Activated CD8-positive, alpha-beta T cell treated with anti-CD3 and anti-CD28 coated beads, Interleukin-2, amount 10 ng/mL, durations not matched to agents 7 days and 5 days (primary cell): ENCODE data around the gene TRPC1. TPM values are rescaled to one million over a fixed set of nuclear protein-coding genes. Genes with fewer than 3 reads are reported as not detected.
"Not testable (repeated sequence)": the region's sequence is repeated elsewhere in the genome, so short reads cannot be mapped to it uniquely, and the experiment has no call there.

Source experiments
- ATAC-seq: fragments of 150-1000 bp; cut with Tn5 transposase; one replicate; pipeline ENCODE4 v1.10.0; 2021; ENCODE audit warnings: moderate library complexity
- CTCF ChIA-PET: fragments of 350-600 bp; sonication (Branson Sonifier 250); formaldehyde crosslinking; loops from one replicate; lab custom pipeline; 2021; ENCODE audit warnings: antibody characterized with exemption; lab: Charles Lee
- POLR2A ChIA-PET: fragments of 350-600 bp; sonication (Branson Sonifier 250); formaldehyde crosslinking; loops from one replicate; lab custom pipeline; 2021; ENCODE audit warnings: antibody characterized with exemption; lab: Charles Lee
- DNase-seq: peaks from one replicate; pipeline ENCODE4 v3.0.0-alpha.2; 2020
- H3K27ac Mint-ChIP-seq: one replicate; pipeline ENCODE4 v1.8.0; 2021; ENCODE audit warnings: mild to moderate bottlenecking, mixed read lengths
- H3K27me3 Mint-ChIP-seq: one replicate; pipeline ENCODE4 v1.8.0; 2021; ENCODE audit warnings: low read depth, mixed read lengths
- H3K36me3 Mint-ChIP-seq: one replicate; pipeline ENCODE4 v1.8.0; 2021; ENCODE audit warnings: low read depth, mixed read lengths
- H3K4me1 Mint-ChIP-seq: one replicate; pipeline ENCODE4 v1.8.0; 2021; ENCODE audit warnings: low read depth, mixed read lengths
- H3K4me3 Mint-ChIP-seq: one replicate; pipeline ENCODE4 v1.8.0; 2021; ENCODE audit warnings: mild to moderate bottlenecking, mixed read lengths
- H3K9me3 Mint-ChIP-seq: one replicate; pipeline ENCODE4 v1.8.0; 2022; ENCODE audit warnings: mixed read lengths; ENCODE audit not compliant: insufficient read depth
- total RNA-seq, 2 experiments: library from RNA; stranded (reverse); gene quantifications; one replicate each; pipeline ENCODE4 v1.2.3, GENCODE V29; 2021

TRPC1 gene
- total RNA-seq = under 1 TPM; 0.45 to 0.73 TPM

DNA sequence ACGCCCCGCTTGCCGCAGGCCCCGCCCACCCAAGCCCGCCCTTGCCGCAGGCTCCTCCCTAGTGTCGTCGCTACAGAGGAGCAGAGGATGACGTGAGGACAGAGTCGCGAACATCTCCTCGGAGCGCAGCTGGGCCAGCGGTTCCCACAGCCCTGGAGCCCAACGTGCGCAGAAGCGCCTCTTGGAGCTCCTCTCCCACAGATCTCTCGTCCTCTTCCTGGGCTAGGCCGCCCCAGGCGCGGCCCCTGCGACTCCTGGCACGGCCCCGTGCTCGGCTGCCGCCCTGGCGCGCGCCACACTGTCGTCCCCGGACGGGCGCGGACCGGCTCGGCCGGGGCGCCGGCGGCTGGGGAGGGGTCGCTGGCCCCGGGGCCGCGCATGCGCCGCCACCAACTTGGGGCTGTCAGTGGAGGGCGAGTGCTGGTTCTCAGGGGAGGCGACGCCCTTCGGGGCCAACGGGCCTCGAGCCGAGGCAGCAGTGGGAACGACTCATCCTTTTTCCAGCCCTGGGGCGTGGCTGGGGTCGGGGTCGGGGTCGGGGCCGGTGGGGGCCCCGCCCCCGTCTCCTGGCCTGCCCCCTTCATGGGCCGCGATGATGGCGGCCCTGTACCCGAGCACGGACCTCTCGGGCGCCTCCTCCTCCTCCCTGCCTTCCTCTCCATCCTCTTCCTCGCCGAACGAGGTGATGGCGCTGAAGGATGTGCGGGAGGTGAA is at the start of gene TRPC1:
Gene TRPC1 (plus strand): TSS at position 67 of the 714 bp plus-strand sequence. CDS start 526 bp downstream, at position 593.
- H3K27ac Mint-ChIP-seq = peak within 1 kb of the TSS; percentile 87
- peaks cover 13% of the 10 kb centered on the region for H3K4me1 Mint-ChIP-seq
- peak; percentile 46 for DNase-seq
- H3K9me3 Mint-ChIP-seq = no peaks in the 10 kb centered on the region
- H3K4me3 Mint-ChIP-seq = peak within 1 kb of the TSS; percentile 81
- POLR2A ChIA-PET = interaction anchor here (0.9 to 2.0 kb wide), 3 partner anchors 132 to 278 kb away, joined by 3 to 6 read pairs (median 3); partner anchors contain the start of genes ATR and U2SURP
- H3K27me3 Mint-ChIP-seq = peaks cover 64% of the 10 kb centered on the region
- CTCF ChIA-PET = no interaction called here
- ATAC-seq = peak; percentile 99
- H3K36me3 Mint-ChIP-seq = no peaks in the 10 kb centered on the region

DNA sequence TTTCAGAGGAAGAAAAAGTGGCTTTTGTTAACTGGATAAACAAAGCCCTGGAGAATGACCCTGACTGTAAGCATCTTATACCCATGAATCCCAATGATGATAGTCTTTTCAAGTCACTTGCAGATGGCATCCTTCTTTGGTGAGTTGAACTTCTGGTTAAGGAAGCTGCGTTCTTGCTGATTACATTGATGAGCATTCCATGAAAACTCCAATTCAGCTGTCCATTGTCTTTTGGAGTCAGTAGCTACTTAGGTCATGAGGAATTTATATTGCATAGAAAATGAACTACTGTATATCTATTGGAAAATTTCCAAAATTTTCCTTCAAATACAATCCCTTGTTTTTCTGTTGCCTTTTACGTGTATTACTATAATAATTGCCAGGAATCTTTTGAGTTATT is 47.7 kb upstream of the TRPC1 start:
- H3K27ac Mint-ChIP-seq = no peak overlapping the region
- no peak for ATAC-seq
- H3K4me1 Mint-ChIP-seq = no peaks in the 10 kb centered on the region
- H3K27me3 Mint-ChIP-seq = no peaks in the 10 kb centered on the region
- H3K9me3 Mint-ChIP-seq = no peaks in the 10 kb centered on the region
- H3K4me3 Mint-ChIP-seq = no peak overlapping the region
- ChIA-PET CTCF (interaction anchor here (1.3 kb wide), 1 partner anchor 12 kb away, joined by 3 read pairs; no protein-coding TSS in a partner anchor), POLR2A (no interaction called here)
- DNase-seq = no peak
- no peaks in the 10 kb centered on the region for H3K36me3 Mint-ChIP-seq

DNA sequence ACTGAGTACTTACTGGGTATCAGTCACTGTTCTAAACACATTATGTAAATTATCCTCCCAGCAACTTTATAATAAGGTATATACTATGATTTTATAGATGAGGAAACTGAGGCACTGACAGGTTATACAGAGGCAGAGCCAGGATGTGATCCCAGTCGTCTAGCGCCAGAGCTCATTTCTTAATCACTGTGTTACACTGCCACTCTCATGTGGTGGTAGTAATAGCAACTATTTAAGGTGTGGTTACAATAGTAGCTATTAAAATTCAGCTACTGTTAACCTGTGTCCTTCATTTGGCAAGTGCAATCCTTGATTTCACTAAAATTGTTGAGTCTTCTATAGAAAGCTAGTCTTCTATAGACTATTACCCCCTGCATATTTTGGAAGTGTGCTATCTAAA is 43.1 kb upstream of the TRPC1 start:
- H3K4me1 Mint-ChIP-seq = no peaks in the 10 kb centered on the region
- H3K4me3 Mint-ChIP-seq = no peak overlapping the region
- ChIA-PET POLR2A (no interaction called here), CTCF (interaction anchor here (0.9 to 1.0 kb wide), 2 partner anchors 13 to 78 kb away, joined by 3 read pairs; no protein-coding TSS in a partner anchor)
- no peaks in the 10 kb centered on the region for H3K9me3 Mint-ChIP-seq
- no peak for DNase-seq
- H3K27ac Mint-ChIP-seq = no peak overlapping the region
- no peaks in the 10 kb centered on the region for H3K27me3 Mint-ChIP-seq
- H3K36me3 Mint-ChIP-seq = no peaks in the 10 kb centered on the region
- ATAC-seq = no peak

DNA sequence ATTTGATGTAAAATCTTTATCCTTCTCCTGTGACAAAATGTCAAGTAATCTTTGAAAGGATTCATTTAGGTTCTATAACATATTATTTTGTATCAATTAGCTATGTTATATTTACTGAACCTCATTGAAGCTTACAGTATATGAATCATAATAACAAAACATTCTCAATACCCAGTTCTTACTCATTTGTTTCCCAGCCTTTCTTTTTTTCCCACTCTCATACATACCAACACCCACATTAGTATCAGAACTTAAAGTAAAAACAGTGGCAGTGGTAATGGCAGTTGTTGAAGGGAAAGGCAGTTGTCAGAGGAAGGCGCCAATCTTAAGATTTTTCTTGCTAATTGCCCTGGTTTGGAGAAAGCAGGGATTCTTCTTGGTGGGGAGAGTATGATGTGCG is 33.2 kb upstream of the TRPC1 start:
- ChIA-PET CTCF (no interaction called here), POLR2A (no interaction called here)
- H3K4me3 Mint-ChIP-seq = no peak overlapping the region

DNA sequence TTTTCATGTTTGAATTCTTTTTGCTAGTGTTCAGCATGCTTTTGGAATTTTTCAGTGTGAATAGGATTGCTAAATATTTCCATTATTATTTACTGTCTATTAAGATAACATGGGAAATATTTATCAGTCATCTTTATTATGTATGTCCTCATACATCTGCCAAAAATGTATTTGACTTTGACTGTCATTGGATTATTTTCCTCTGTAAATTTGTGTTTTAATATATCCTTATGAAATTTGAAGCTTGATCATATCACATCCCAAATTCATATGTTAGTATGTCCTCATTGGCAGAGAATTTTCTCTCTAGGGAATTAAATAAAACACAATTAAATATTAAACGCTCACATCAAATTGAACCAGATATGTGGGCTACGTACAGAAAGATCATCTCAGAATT is 32.3 kb upstream of the TRPC1 start:
- H3K27ac Mint-ChIP-seq = no peak overlapping the region
- H3K9me3 Mint-ChIP-seq = no peaks in the 10 kb centered on the region
- ATAC-seq = no peak
- H3K4me3 Mint-ChIP-seq = no peak overlapping the region
- ChIA-PET CTCF (no interaction called here), POLR2A (no interaction called here)
- DNase-seq = no peak
- no peaks in the 10 kb centered on the region for H3K4me1 Mint-ChIP-seq
- H3K36me3 Mint-ChIP-seq = no peaks in the 10 kb centered on the region
- no peaks in the 10 kb centered on the region for H3K27me3 Mint-ChIP-seq

More for the DNA sequence above, 33.2 kb upstream of the TRPC1 start:
- H3K9me3 Mint-ChIP-seq = no peaks in the 10 kb centered on the region
- ATAC-seq (no peak), DNase-seq (no peak)
- no peaks in the 10 kb centered on the region for H3K4me1 Mint-ChIP-seq
- no peaks in the 10 kb centered on the region for H3K27me3 Mint-ChIP-seq
- H3K36me3 Mint-ChIP-seq = no peaks in the 10 kb centered on the region
- H3K27ac Mint-ChIP-seq = no peak overlapping the region

DNA sequence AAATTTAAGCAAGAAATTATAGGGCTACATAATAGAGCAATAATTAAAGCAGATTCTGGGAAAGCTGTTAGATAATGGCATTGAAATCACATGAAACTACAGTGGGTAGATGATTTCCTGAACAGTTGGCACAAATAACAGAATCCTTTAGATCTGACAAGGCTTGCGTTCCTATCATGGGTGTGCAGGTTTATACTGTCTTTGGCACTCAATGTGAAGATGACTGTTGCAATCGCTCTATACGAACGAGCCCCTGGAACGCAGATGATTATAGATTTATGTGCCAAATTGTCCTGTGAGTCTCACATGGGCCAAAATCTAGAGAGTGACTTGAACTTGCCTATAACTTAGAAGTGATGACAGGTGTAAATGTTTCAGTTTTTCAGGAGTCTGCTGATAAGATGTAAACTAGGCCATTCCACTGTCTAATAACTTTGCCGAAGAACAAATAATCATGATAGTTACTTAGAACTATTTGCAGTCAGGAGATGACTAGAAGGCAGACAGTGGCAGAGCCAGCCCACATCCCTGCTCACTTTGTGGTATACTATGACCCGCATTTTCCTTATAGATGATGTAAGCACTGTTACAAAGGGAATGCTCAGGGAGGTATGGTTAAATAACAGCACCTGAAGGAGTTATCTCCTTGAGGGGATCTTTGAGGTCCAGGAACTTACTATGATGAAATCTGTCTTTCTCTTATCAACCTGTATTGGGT is 30.5 kb upstream of the TRPC1 start:
- no peak for ATAC-seq
- Mint-ChIP-seq H3K36me3 (no peaks in the 10 kb centered on the region), H3K9me3 (no peaks in the 10 kb centered on the region), H3K27ac (no peak overlapping the region), H3K27me3 (no peaks in the 10 kb centered on the region), H3K4me3 (no peak overlapping the region), H3K4me1 (no peaks in the 10 kb centered on the region)
- POLR2A ChIA-PET = no interaction called here
- no peak for DNase-seq
- CTCF ChIA-PET = no interaction called here

DNA sequence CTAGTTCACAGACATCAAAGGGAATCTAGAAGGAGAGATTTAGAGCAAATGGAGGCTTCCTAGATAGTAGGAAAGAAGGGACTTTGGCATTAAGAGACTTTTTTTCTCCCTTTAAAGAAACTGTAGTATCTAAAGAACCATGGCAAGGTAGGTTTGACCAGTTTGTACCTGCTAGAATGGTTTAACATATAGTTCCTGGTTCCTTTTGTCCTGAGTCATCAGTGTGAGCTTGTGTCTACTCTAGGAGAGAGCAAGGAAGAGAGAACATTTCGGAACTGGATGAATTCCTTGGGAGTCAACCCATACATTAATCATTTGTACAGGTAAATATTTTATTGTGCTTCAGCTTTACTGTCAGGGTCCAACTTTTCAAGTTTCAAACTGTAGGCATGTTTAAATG is 29.6 kb upstream of the TRPC1 start:
- H3K4me1 Mint-ChIP-seq = no peaks in the 10 kb centered on the region
- ChIA-PET CTCF (no interaction called here), POLR2A (no interaction called here)
- no peak for DNase-seq
- H3K9me3 Mint-ChIP-seq = no peaks in the 10 kb centered on the region
- H3K27me3 Mint-ChIP-seq = no peaks in the 10 kb centered on the region
- H3K4me3 Mint-ChIP-seq = no peak overlapping the region
- ATAC-seq = no peak
- H3K27ac Mint-ChIP-seq = no peak overlapping the region
- H3K36me3 Mint-ChIP-seq = no peaks in the 10 kb centered on the region

DNA sequence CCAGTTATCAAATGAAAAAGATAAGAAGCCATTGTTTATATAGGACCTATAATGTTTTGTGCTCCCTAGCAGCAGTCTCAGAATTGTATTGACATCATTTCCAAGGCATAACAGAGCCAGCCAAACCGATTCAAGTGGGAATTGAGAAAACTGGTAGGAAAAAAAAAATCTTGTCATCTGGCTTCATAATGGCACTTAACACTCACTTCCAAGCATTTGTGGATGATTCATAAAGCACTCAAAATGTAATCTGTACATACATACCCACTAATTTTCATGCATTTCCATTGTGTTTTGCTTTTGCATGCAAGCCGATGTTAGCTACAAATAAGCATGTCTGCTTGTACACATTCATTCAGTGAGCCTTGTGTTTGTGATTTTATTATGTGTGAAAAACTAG is 18.6 kb upstream of the TRPC1 start:
- no peaks in the 10 kb centered on the region for H3K9me3 Mint-ChIP-seq
- peaks cover 3% of the 10 kb centered on the region for H3K27me3 Mint-ChIP-seq
- no peak overlapping the region for H3K27ac Mint-ChIP-seq
- CTCF ChIA-PET = no interaction called here
- H3K4me1 Mint-ChIP-seq = peaks cover 8% of the 10 kb centered on the region
- no peaks in the 10 kb centered on the region for H3K36me3 Mint-ChIP-seq
- DNase-seq = no peak
- H3K4me3 Mint-ChIP-seq = no peak overlapping the region
- POLR2A ChIA-PET = no interaction called here
- ATAC-seq = no peak

DNA sequence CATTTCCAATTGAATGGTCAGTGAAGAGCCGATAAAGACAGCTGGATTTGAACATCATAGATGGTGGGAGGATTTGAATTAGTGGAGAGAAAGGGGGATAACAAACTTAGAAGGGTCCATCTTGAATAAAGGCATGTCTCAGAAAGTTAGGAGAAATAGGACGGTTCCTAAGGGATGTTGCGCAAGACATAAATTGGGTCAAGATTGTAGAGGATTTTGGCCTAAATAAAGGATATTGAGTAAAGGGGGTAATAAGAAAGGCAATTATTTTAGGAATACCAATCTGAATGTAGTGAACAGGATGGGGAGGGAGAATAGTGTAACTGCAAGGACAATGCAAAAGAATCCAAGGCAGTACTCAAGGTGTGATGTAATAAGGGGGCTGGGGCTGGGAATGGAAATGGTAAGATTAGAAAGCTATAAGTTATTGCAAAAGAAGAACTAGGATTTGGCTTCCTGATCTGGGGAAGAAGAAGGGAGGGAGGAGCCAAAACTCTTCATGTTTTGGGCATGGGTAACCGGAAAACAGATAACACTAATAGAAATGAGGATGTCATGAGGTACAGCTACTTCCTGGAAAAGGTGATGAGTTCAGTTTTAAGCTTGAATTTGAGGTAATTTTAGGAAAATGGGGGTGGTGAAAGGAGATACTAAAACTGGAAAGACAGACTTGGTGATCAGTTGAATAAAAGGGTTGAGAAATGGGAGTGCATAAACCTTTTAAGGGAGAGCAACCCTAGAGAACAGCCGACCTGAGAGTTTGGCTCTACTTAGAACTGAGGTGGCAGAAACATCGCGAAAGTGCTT is 17.3 kb upstream of the TRPC1 start:
- ChIA-PET CTCF (no interaction called here), POLR2A (no interaction called here)
- no peak for DNase-seq
- Mint-ChIP-seq H3K36me3 (no peaks in the 10 kb centered on the region), H3K9me3 (no peaks in the 10 kb centered on the region), H3K4me1 (peaks cover 8% of the 10 kb centered on the region), H3K4me3 (no peak overlapping the region), H3K27ac (no peak overlapping the region), H3K27me3 (peaks cover 6% of the 10 kb centered on the region)
- ATAC-seq = no peak

DNA sequence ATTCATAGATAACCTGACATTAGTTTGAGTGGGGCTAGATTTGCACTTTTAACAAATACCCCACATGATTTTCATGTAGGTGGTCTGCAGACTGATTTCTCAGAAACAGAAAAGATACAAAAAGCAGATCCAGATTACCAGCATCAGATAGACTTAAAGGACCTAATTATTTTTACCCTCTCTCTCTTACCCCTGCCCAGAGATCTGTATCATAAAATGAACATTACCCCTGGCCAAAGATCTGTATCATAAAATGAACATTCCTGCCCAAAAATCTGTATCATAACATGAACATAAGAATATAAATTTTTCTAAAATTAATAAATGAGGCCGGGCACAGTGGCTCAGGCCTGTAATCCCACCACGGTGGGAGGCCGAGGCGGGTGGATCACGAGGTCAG is 14.6 kb upstream of the TRPC1 start:
- ChIA-PET CTCF (interaction anchor here (1.0 kb wide), 1 partner anchor 11 kb away, joined by 3 read pairs; no protein-coding TSS in a partner anchor), POLR2A (no interaction called here)
- H3K27me3 Mint-ChIP-seq = peaks cover 10% of the 10 kb centered on the region
- ATAC-seq (no peak), DNase-seq (no peak)
- no peaks in the 10 kb centered on the region for H3K9me3 Mint-ChIP-seq
- no peaks in the 10 kb centered on the region for H3K36me3 Mint-ChIP-seq
- peaks cover 8% of the 10 kb centered on the region for H3K4me1 Mint-ChIP-seq
- no peak overlapping the region for H3K4me3 Mint-ChIP-seq
- H3K27ac Mint-ChIP-seq = no peak overlapping the region

DNA sequence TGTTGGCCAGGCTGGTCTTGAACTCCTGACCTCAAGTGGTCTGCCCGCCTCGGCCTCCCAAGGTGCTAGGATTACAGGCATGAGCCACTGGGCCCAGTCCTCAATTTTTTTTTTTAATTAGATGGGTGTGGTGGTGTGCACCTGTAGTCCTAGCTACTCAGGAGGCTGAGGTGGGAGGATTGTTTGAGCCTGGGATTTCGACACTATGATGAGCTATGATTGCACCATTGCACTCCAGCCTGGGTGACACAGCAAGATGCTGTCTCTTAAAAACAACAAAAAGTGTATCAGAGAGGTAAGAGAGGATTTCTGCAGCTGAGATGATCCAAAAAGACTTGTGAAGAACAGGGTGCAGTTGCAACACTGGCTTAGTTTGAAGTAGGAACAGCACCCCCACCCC is 9.0 kb upstream of the TRPC1 start:
- H3K4me3 Mint-ChIP-seq, H3K9me3 Mint-ChIP-seq, POLR2A ChIA-PET, DNase-seq, CTCF ChIA-PET, H3K27ac Mint-ChIP-seq, H3K4me1 Mint-ChIP-seq, H3K36me3 Mint-ChIP-seq, ATAC-seq: not testable (repeated sequence)
- H3K27me3 Mint-ChIP-seq = peaks cover 37% of the 10 kb centered on the region

DNA sequence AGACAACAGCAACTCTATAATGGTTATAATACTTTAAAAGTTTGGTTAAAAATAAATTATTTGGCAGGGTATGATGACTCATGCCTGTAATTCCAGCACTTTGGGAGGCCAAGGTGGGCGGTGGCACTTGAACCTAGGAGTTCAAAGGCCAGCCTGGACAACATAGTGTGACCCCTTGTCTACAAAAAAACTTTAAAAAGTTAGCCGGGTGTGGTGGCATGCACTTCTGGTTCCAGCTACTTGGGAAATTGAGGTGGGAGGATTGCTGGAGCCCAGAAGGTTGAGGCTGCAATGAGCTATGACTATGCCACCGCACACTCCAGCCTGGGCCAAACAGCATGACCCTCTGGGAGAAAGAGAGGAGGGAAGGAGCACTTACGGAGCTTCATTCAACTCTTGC is 7.7 kb upstream of the TRPC1 start:
- ChIA-PET POLR2A (no interaction called here), CTCF (no interaction called here)
- no peaks in the 10 kb centered on the region for H3K9me3 Mint-ChIP-seq
- no peak for ATAC-seq
- no peaks in the 10 kb centered on the region for H3K36me3 Mint-ChIP-seq
- no peak overlapping the region for H3K4me3 Mint-ChIP-seq
- no peak for DNase-seq
- peaks cover 45% of the 10 kb centered on the region for H3K27me3 Mint-ChIP-seq
- H3K27ac Mint-ChIP-seq = no peak overlapping the region
- H3K4me1 Mint-ChIP-seq = no peaks in the 10 kb centered on the region
